ENCODE measurements around the gene MIEF1.

DNA sequence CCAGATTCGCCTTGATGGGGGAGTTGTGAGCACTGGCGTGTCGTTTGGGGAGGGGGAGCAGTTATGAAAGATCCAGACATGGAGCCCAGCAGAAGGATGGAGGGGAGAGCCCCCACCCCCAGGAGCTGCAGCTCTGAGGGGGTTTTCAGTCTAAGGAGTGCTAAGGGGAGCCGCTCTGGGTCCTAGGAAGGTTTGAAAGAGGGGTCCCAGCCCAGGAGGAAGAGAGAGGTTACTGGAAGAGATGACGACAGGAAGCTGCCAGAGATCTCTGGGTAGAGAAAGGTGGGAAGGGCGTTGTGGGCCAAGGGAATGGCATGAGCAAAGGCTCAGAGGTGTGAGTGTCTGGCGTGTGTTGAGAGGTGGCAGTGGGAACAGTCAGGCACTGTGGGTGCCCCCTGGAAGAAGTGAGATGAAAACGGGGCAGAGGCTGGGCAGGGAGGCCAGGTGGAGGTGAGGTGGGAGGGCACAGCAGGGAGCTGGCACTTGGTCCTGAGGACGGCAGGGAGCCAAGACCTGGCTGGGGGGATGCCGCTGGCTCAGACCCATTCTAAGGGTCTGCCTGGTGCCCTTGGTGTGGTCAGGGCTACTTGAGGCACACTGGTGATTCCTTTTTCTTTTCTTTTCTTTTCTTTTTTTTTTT lies 43.5 kb upstream of the MIEF1 start:
- no peak for TF ChIP-seq EZH2phosphoT487 (IDR thresholded peaks at IDR 0.05; ENCODE audit: insufficient read depth, low read depth)
- TF ChIP-seq EZH2 (IDR thresholded peaks at IDR 0.05; ENCODE audit: insufficient read depth, poor library complexity, severe bottlenecking), result peak; percentile 22

Measured in GM23248 (cell line).